ENCODE data around the gene PLEKHM3.

DNA sequence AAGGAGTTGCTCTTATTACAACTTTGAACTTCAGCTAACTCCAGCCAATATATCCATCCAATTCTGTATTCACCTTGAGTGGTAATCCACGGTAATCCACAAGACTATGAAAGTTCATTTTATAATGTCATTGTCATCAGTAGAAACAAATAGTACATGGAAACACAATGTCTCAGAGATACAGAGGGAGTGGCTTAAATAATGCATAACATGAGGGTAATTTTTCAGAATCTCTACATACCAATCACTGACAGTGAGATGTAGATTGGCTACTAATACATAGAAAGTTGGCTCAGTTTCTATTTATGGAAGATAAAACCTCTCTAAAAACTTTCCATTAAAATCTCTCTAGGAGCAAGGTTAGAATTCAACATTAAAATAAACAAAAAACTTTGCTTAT lies 93.2 kb downstream of the PLEKHM3 start:
- no peak for TF ChIP-seq CTCF (IDR thresholded peaks at IDR 0.05)
- TF ChIP-seq EP300 (IDR thresholded peaks at IDR 0.05; ENCODE audit: low read depth): no peak

Measured in transverse colon (tissue), 3 donors.